Thyroid gland (tissue), 4 donors: ENCODE measurements around the gene ANKS4B. TPM values are rescaled to one million over a fixed set of nuclear protein-coding genes. Genes with fewer than 3 reads are reported as not detected.

Experiments
- DNase-seq, 2 donors: peaks; one replicate each; pipeline ENCODE4 v3.0.0-alpha.2; 2019
- H3K27ac ChIP-seq, 3 donors: fragments of 200-600 bp; sonication (generic); 1 replicate in 2 of 3; 2 replicates in 1 of 3; pipeline ENCODE4 v1.5.1; 2016 to 2019; ENCODE audit warnings: mild to moderate bottlenecking in 1 of 3, moderate library complexity in 1 of 3
- H3K27me3 ChIP-seq: fragments of 200-600 bp; sonication (generic); one replicate; pipeline ENCODE4 v1.5.1; 2019
- H3K36me3 ChIP-seq, 2 donors: fragments of 200-600 bp; sonication (generic); one replicate each; pipeline ENCODE4 v1.5.1; 2016 to 2019
- H3K4me1 ChIP-seq, 2 donors: fragments of 200-600 bp; sonication (generic); one replicate each; pipeline ENCODE4 v1.5.1; 2017 to 2019
- H3K4me3 ChIP-seq, 3 donors: fragments of 200-600 bp; sonication (generic); replicated peaks in 1 of 3; 1 replicate in 2 of 3; 2 replicates in 1 of 3; pipeline ENCODE4 v1.5.1; 2016; ENCODE audit warnings: mild to moderate bottlenecking in 1 of 3
- H3K9me3 ChIP-seq: fragments of 200-600 bp; sonication (generic); one replicate; pipeline ENCODE4 v1.5.1; 2017
- POLR2A ChIP-seq, 2 donors: fragments of 450-650 bp; IDR thresholded peaks; one replicate each; pipeline ENCODE4 v1.6.1; 2017; ENCODE audit warnings: antibody characterized with exemption in 2 of 2, mild to moderate bottlenecking in 2 of 2, moderate library complexity in 1 of 2
- WGBS, 2 donors: methylation state at CpG; one replicate each; pipeline ENCODE4 v1.1.5; 2017; 5-methylcytosine and 5-hydroxymethylcytosine counted together
- intact Hi-C: fragments of 100-400 bp; cut with DNase I; formaldehyde crosslinking; loops from one replicate; pipeline ENCODE4 v1.15.1; 2023
- total RNA-seq, 4 donors: library from RNA; depleted of rRNA; stranded (reverse); fragments of >200 nt; gene quantifications; one replicate each; pipeline ENCODE4 v1.2.3, GENCODE V29; 2016
- TF ChIP-seq, protein P1 (sequence below), 6 experiments: fragments of 200-600 bp in 3 of 6; fragments of 450-650 bp in 3 of 6; sonication (generic) in 3 of 6; IDR thresholded peaks; one replicate each; pipeline ENCODE4 v1.5.1; 2016 to 2019; ENCODE audit warnings: antibody characterized with exemption in 6 of 6, mild to moderate bottlenecking in 2 of 6, inconsistent platforms in 1 of 6, moderate library complexity in 1 of 6

The ANKS4B gene
- total RNA-seq, 4 donors from 2014 or later, result not detected

DNA sequence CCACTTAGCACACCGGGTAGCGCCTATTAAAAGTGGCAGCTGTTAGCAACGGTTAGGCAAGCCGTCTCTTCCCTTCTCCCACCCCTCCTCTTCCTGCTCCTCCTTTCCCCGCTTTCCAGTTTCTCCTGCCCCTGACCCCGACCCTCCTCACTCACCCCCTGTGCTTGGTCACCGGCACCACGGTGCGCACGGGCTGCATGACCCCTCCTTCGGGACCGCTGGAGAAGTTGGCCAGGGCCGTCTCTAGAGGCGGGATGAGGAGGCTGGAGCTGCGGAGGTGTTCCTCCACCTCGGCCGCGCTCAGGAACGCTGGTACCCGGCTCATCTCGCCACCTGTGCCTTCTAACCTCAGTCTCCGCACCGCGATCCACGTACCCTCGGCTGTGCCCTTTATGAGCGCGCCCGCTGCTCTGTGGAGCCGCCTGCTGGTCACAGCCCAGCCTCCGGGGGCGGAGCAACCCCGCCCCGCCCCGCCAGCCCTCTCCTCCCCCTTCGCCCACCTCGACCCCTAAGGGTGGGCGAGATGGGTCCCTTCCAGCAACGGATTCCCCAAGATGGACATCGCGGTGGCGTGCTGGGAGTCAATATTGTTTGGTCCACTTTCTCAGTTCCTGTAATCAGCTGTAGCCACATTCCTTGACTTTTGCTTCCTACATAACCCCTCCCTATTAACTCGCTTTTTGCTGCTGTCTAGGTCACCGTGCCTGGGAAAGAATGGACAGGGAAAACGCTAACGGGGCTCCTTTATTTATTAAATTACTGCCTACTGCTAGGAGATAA lies 44.6 kb downstream of the ANKS4B start, which contains the start of gene CRYM:
Gene CRYM (minus strand): TSS at position 364 of the 780 bp plus-strand sequence. CDS start 39 bp downstream, at position 325.
- Histone ChIP-seq H3K36me3 (no peaks in the 10 kb centered on the region), H3K9me3 (no peaks in the 10 kb centered on the region), H3K4me1 (peaks cover 0 to 6% of the 10 kb centered on the region in 2 donors), H3K27ac (no peak within 1 kb of the TSS), H3K4me3 (no peak within 1 kb of the TSS), H3K27me3 (no peaks in the 10 kb centered on the region)
- WGBS, 2 donors, result 1% methylated on average over 40 to 44 of the region's 46 CpGs
- TF ChIP-seq, protein P1, sequence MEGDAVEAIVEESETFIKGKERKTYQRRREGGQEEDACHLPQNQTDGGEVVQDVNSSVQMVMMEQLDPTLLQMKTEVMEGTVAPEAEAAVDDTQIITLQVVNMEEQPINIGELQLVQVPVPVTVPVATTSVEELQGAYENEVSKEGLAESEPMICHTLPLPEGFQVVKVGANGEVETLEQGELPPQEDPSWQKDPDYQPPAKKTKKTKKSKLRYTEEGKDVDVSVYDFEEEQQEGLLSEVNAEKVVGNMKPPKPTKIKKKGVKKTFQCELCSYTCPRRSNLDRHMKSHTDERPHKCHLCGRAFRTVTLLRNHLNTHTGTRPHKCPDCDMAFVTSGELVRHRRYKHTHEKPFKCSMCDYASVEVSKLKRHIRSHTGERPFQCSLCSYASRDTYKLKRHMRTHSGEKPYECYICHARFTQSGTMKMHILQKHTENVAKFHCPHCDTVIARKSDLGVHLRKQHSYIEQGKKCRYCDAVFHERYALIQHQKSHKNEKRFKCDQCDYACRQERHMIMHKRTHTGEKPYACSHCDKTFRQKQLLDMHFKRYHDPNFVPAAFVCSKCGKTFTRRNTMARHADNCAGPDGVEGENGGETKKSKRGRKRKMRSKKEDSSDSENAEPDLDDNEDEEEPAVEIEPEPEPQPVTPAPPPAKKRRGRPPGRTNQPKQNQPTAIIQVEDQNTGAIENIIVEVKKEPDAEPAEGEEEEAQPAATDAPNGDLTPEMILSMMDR (IDR thresholded peaks at IDR 0.05), result peak in 5 of 6 experiments; percentile 28 to 83 (median 53)
- no peak for TF ChIP-seq POLR2A (IDR thresholded peaks at IDR 0.05)
- DNase-seq, result peak; percentile 50 to 54
- intact Hi-C loops, result no loop called here

DNA sequence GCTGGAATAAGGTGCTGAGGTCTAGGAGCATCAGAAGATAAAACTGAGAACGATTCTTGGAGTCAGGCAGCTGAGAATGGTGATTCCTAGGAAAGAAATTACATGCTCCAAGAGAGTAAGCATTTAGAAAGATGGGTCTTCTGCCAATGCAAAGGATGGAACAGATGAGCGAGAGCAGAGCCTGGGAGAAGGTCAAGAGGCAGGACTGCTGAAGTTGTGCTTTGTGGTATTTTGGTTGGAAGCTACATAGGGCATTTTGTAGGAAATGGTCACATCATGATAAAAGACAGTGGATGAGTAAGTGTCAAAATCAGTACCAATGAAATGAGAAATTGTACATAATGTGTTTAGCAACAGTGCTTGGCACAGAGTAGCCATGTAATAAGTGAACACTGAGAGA lies 46.0 kb downstream of the ANKS4B start:
- no peaks in the 10 kb centered on the region for H3K9me3 ChIP-seq
- 70 to 87% methylated on average over 2 of the region's 2 CpGs for whole genome bisulfite sequencing, 2 donors
- peaks cover 0 to 15% of the 10 kb centered on the region in 2 donors for H3K4me1 ChIP-seq
- no peaks in the 10 kb centered on the region for H3K36me3 ChIP-seq
- H3K27ac ChIP-seq, result no peak overlapping the region
- no peak for TF ChIP-seq POLR2A (IDR thresholded peaks at IDR 0.05)
- TF ChIP-seq, protein P1 (IDR thresholded peaks at IDR 0.05), result no peak
- H3K4me3 ChIP-seq, result no peak overlapping the region
- DNase-seq, result no peak
- intact Hi-C loops, result no loop called here
- H3K27me3 ChIP-seq, result no peaks in the 10 kb centered on the region

DNA sequence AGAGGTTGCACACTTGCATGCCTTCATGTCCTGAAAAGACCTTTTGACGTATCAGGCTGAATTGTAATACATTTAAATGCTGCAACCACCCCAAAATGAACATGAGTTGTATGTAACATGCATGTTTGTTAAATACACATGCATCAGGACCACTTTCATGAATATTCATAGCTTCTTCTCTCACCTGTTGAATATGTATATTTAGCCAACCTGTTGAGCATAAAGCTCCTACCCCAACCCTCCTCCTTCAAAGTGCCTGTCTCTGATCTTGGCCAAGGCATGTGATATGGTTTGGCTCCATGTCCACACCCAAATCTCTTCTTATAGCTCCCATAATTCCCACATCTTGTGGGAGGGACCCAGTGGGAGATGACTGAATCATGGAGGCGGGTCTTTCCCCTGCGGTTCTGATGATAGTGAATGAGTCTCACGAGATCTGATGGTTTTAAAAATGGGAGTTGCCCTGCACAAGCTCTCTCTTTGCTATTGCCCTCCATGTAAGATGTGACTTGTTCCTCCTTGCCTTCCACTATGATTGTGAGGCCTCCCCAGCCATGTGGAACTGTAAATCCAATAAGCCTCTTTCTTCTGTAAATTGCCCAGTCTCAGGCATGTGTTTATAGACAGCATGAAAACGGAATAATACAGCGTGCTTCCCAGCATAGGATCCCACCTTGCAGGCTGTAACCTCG lies 48.3 kb downstream of the ANKS4B start:
- intact Hi-C loops, result no loop called here
- Histone ChIP-seq H3K27ac (no peak overlapping the region), H3K9me3 (no peaks in the 10 kb centered on the region), H3K27me3 (no peaks in the 10 kb centered on the region), H3K4me1 (peaks cover 0 to 15% of the 10 kb centered on the region in 2 donors), H3K36me3 (no peaks in the 10 kb centered on the region), H3K4me3 (no peak overlapping the region)
- no peak for DNase-seq
- WGBS, 2 donors, result 75 to 86% methylated on average over 7 of the region's 7 CpGs
- TF ChIP-seq, protein P1 (IDR thresholded peaks at IDR 0.05), result no peak
- no peak for TF ChIP-seq POLR2A (IDR thresholded peaks at IDR 0.05)

DNA sequence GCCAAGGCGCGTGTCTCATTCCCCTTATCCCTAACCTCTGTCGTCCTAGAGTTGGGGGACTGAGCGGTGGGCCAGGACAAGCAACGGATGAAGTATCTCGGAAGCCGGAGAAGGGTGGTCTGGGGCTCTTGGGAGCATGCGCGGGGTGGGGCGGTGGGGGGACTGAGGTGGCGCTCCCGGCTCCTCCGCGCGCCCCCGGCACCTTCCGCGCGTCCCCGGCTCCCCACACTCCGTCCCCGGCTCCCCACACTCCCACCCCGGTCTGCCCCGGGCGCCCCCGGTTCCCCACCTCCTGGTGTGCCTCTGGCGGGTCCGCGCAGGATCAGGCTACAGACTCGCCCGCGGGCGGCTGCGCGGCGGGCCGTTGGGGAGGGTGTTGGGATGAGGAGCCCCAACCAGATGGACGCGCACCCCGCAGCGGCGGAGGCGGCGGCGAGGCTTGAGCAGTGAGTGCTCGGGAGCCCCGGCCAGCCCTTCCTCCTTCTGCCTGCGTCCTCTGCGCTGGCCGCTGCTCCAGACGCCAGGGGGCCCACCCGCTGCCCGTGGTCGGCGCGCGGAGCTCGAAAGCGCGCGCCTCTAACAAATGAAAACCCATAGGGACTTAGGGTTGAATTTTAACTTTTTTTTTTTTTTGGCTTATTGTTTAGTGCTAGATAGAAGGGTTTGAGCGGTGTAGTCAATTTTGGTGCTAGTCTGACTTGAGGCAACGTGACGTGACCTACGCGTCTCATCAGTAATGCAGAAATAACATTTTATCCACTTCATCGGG lies 50.2 kb downstream of the ANKS4B start:
- Histone ChIP-seq H3K4me1 (peaks cover 0 to 8% of the 10 kb centered on the region in 2 donors), H3K9me3 (no peaks in the 10 kb centered on the region), H3K36me3 (no peaks in the 10 kb centered on the region), H3K4me3 (peak overlapping the region in 1 of 3 donors; percentile 12), H3K27me3 (no peaks in the 10 kb centered on the region), H3K27ac (no peak overlapping the region)
- peak; percentile 36 to 50 for DNase-seq
- intact Hi-C loops, result no loop called here
- TF ChIP-seq POLR2A (IDR thresholded peaks at IDR 0.05), result no peak
- TF ChIP-seq, protein P1 (IDR thresholded peaks at IDR 0.05), result peak in 3 of 6 experiments; percentile 34 to 54 (median 47)
- WGBS, 2 donors, result 4 to 5% methylated on average over 27 to 54 of the region's 67 CpGs
